Measurements from ENCODE around the gene ARHGEF18. TPM values are rescaled to one million over a fixed set of nuclear protein-coding genes. Genes with fewer than 3 reads are reported as not detected.

Gene ARHGEF18
- total and polyA plus RNA-seq, 5 donors: 7.6 to 13.3 (median 11.5) TPM

DNA sequence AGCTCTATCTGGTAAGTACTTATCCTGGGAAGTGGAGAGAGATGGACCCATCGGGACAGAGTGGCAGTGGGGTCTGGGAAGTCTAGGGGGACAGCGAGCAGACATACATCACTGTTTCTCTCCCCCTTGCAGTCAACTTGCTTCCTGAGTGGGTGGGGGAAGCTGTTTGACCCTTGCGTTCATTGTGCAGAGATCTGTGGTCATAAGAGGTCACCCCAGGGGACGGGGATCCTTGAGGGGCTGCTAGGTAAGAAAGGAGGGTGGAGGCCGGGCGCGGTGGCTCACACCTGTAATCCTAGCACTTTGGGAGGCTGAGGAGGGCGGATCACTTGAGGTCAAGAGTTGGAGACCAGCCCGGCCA is 474 bp downstream of the ARHGEF18 start:
- Histone ChIP-seq H3K9me3 (ENCODE audit: control insufficient read depth, low read length) (no peaks in the 10 kb centered on the region), H3K27me3 (ENCODE audit: control insufficient read depth, insufficient read depth) (no peaks in the 10 kb centered on the region), H3K4me1 (ENCODE audit: control insufficient read depth, insufficient read depth, low read length) (no peaks in the 10 kb centered on the region), H3K27ac (ENCODE audit: low read length) (no peak overlapping the region), H3K4me3 (ENCODE audit: low read length) (no peak overlapping the region)
- ATAC-seq: no peak
- no peak for DNase-seq
- WGBS: 78% methylated on average over 9 of the region's 9 CpGs
- intact Hi-C loops (cut with DNase I): loop anchor here in 1 of 4 donors (10.0 kb wide), 1 partner anchor 204 kb away; no protein-coding TSS in a partner anchor

DNA sequence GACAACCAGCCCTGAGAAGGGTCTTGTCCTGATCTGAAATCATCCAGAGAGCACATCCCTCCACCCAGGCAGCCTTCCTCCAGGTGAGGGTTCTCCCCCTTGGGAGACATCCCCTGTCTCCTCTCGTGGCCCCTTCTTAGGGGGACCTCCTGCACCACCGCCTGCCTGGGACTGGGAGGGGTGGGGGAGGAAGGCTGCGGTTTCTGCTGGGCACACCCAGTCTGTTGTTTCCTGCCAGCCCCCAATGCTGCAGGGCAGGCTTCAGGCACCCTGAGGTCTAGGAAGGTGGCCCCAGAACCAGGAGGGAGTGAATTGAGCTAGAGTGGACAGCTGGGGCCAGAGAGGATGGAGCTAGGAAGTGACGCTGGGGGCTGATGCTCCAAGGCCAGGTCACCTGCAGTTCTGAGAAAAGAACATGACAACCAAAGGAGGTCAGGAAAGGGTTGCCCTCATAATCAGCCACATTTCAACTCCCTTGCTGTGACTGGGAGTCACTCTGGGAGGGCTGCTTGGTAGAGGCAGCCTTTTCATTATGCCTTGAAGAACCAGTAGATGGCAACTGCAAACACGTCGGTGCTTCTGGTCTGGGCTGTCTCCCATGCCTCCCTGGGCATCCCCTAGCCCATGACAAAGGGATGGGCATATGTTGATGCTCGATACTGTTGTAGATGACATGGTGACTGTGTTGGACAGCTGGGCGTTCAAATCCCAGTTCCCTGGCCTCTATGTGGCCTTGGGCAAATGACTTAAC is 1.4 kb downstream of the ARHGEF18 start:
- Histone ChIP-seq H3K4me3 (ENCODE audit: low read length) (no peak overlapping the region), H3K27me3 (ENCODE audit: control insufficient read depth, insufficient read depth) (no peaks in the 10 kb centered on the region), H3K9me3 (ENCODE audit: control insufficient read depth, low read length) (no peaks in the 10 kb centered on the region), H3K4me1 (ENCODE audit: control insufficient read depth, insufficient read depth, low read length) (no peaks in the 10 kb centered on the region), H3K27ac (ENCODE audit: low read length) (no peak overlapping the region)
- 69% methylated on average over 8 of the region's 8 CpGs for WGBS
- no peak for DNase-seq
- ATAC-seq: peak in 1 of 2 donors; percentile 32
- intact Hi-C loops (cut with DNase I): loop anchor here in 3 of 4 donors (10.0 kb wide), 3 partner anchors 205 to 445 kb away; partner anchors contain the start of gene TRAPPC5 (in 1 of the 3)

DNA sequence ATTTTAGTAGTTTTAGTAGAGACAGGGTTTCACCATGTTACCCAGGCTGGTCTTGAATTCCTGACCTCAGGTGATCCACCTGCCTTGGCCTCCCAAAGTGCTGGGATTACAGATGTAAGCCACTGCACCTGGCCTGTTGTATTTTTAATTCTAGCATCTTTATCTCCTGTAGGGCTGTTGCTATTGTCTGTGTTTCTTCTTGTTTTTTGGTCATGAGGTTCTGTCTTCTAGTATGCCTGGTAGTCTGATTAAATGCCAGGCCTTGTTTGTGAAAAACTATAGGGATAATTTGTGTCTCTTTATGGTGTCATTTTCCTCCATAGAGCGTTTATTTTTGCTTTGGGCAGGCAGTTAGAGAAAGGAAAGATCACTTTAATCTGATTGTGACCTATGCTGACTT is 3.1 kb downstream of the ARHGEF18 start:
- no peak overlapping the region for H3K27ac ChIP-seq (ENCODE audit: low read length)
- intact Hi-C loops (cut with DNase I): loop anchor here in 2 of 4 donors (10.0 kb wide), 2 partner anchors 333 to 443 kb away; partner anchors contain the start of gene TRAPPC5 (in 1 of the 2)
- H3K4me1 ChIP-seq (ENCODE audit: control insufficient read depth, insufficient read depth, low read length): no peaks in the 10 kb centered on the region
- no peak overlapping the region for H3K4me3 ChIP-seq (ENCODE audit: low read length)
- ATAC-seq (no peak), DNase-seq (no peak)
- no peaks in the 10 kb centered on the region for H3K9me3 ChIP-seq (ENCODE audit: control insufficient read depth, low read length)
- H3K27me3 ChIP-seq (ENCODE audit: control insufficient read depth, insufficient read depth): no peaks in the 10 kb centered on the region
- WGBS: 85% methylated on average over 1 of the region's 1 CpG

DNA sequence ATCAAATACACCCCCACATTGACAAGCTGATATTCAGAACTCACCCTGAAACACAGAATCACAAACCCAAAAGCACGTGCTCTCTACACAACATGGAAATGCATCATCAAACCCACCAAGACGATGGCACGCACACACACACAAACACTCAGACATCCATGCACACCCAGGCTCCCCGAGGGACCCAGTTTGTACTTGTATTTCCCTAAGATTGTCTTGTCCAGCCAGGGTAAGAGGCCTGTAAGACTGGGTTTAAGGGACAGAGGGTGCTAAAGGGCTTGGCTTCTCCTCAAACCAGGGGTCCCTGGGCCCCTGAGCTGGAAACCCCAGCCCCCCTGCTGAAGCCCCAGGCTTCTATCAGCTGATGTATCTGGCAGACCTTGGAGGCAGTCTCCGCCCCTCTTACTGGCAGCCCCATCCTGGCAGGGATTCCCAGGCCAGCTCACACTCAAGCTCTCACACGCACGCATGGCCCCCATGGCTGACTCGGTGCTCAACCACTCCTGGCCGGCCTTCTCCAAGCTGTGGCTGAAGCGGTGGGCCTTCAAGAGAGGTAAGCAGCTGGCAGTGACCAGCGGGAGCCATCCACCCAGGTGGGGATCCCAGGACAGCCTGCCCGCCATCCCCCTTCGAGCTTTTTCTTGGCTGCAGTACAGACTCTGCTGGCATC is 6.5 kb downstream of the ARHGEF18 start:
- Histone ChIP-seq H3K27ac (ENCODE audit: low read length) (no peak overlapping the region), H3K27me3 (ENCODE audit: control insufficient read depth, insufficient read depth) (no peaks in the 10 kb centered on the region), H3K4me3 (ENCODE audit: low read length) (no peak overlapping the region), H3K4me1 (ENCODE audit: control insufficient read depth, insufficient read depth, low read length) (no peaks in the 10 kb centered on the region), H3K9me3 (ENCODE audit: control insufficient read depth, low read length) (no peaks in the 10 kb centered on the region)
- peak; percentile 27 to 67 (median 65) for DNase-seq
- peak; percentile 30 to 46 for ATAC-seq
- intact Hi-C loops (cut with DNase I): loop anchor here in 2 of 4 donors (5.0 to 10.0 kb wide), 3 partner anchors 330 to 442 kb away; partner anchors contain the start of gene TRAPPC5 (in 1 of the 2)
- WGBS: 65% methylated on average over 13 of the region's 13 CpGs

DNA sequence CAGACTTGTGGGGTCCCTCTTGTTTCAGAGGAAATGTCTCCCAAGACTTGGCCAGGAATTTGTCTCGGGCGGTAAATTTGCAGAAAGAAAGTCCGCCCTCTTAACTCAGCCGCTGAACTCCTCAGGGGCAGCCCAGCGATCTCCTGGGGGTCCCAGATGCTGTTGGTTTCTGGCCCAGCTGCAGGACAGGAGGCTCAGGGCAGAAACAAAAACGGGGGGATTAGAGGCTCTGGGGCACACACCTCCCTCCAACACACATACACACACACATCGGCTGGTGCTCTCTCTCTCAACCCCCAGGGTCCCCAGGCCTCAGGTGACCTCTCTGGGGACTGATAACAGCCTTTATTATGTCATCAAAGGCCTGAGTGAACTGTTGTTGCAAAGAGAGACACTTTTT is 7.1 kb downstream of the ARHGEF18 start:
- Histone ChIP-seq H3K4me1 (ENCODE audit: control insufficient read depth, insufficient read depth, low read length) (no peaks in the 10 kb centered on the region), H3K27me3 (ENCODE audit: control insufficient read depth, insufficient read depth) (no peaks in the 10 kb centered on the region), H3K9me3 (ENCODE audit: control insufficient read depth, low read length) (no peaks in the 10 kb centered on the region), H3K27ac (ENCODE audit: low read length) (no peak overlapping the region), H3K4me3 (ENCODE audit: low read length) (no peak overlapping the region)
- no peak for ATAC-seq
- WGBS: 48% methylated on average over 7 of the region's 7 CpGs
- DNase-seq: no peak
- intact Hi-C loops (cut with DNase I): loop anchor here in 2 of 4 donors (5.0 to 10.0 kb wide), 3 partner anchors 329 to 441 kb away; partner anchors contain the start of gene TRAPPC5 (in 1 of the 2)

DNA sequence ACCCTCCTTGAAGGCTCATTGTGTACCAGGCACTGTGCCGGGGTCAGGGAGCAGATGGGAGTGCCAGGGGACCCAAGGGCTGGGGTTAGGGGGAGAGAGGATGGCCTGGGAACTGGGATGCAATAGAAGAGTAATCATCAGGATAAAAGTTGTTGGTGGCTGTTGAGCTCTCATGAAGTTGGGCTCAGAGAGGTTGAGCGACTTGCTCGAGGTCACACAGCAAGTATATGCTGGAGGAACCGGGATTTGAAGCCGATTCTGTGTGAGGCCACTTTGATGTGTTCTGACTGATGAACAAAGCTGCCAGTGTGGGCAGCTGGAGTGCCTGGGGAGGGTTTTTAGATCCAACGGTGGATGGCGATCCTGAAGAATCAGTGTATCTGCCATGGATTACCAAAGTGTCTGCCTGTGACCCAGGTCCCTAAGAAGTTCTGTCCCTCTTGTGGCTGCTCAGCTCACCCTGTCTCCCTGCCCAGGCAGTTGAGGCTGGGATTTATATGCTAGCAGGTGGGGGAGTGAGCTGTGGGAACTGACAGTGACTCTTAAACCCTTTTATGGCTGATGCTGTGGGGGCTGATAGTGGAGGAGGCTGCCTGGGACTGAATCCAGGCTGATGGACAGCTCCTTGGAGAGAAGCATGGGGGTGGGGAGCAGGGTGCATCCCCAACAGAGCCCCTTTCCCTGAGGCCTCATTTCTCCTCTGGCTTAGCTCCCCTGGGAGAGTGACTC is 8.3 kb downstream of the ARHGEF18 start:
- DNase-seq (no peak), ATAC-seq (no peak)
- no peak overlapping the region for H3K4me3 ChIP-seq (ENCODE audit: low read length)
- intact Hi-C loops (cut with DNase I): loop anchor here in 2 of 4 donors (5.0 to 10.0 kb wide), 3 partner anchors 328 to 440 kb away; partner anchors contain the start of gene TRAPPC5 (in 1 of the 2)
- no peaks in the 10 kb centered on the region for H3K27me3 ChIP-seq (ENCODE audit: control insufficient read depth, insufficient read depth)
- no peaks in the 10 kb centered on the region for H3K4me1 ChIP-seq (ENCODE audit: control insufficient read depth, insufficient read depth, low read length)
- no peaks in the 10 kb centered on the region for H3K9me3 ChIP-seq (ENCODE audit: control insufficient read depth, low read length)
- 92% methylated on average over 7 of the region's 7 CpGs for WGBS
- H3K27ac ChIP-seq (ENCODE audit: low read length): no peak overlapping the region

DNA sequence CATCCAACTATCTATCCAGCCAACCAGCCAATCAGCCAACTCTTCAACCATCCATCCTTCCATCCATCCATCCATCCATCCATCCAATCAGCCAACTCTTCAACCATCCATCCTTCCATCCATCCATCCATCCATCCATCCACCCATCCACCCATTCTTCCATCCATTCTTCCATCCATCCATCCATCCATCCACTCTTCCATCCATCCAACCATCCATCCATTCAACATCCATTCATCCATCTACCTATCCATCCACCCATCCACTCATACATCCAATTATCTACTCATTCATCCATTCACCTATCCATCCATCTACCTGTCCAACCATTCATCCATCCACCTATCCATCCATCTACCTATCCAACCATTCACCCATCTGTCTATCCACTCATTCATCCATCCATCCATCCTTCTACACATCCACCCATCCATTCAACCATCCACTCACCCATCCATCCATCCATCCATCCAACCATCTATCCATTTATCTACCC is 9.4 kb downstream of the ARHGEF18 start:
- no peak for ATAC-seq
- no peak overlapping the region for H3K27ac ChIP-seq (ENCODE audit: low read length)
- intact Hi-C loops (cut with DNase I): loop anchor here in 2 of 4 donors (5.0 to 10.0 kb wide), 3 partner anchors 327 to 439 kb away; partner anchors contain the start of gene TRAPPC5 (in 1 of the 2)
- no peaks in the 10 kb centered on the region for H3K9me3 ChIP-seq (ENCODE audit: control insufficient read depth, low read length)
- no peaks in the 10 kb centered on the region for H3K27me3 ChIP-seq (ENCODE audit: control insufficient read depth, insufficient read depth)
- no peak overlapping the region for H3K4me3 ChIP-seq (ENCODE audit: low read length)
- H3K4me1 ChIP-seq (ENCODE audit: control insufficient read depth, insufficient read depth, low read length): no peaks in the 10 kb centered on the region
- no peak for DNase-seq

DNA sequence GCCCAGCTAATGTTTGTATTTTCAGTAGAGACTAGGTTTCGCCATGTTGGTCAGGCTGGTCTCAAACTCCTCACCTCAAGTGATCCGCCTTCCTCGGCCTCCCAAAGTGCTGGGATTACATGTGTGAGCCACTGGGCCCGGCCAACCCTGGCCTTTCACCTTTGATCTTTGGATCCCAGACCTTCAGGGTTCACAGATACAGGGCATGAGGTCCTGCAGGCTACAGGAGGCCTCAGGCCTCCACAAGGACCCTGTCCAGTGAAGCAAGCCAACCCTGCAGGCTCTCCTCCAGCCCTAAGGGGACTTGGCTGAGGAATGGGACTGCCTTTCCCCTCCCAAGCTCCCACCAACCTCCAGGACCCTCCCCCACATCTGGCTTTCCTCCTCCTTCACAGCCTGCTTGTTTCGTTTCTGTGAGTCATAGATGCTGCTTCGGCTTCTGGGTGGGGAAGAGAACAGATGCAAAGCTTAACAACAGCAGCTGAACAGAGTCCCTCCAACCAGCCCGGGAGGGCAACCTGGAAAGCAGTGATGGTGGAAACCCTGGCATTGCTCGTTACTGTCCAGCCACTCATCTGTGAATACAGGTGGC is 11.8 kb downstream of the ARHGEF18 start:
- ATAC-seq (no peak), DNase-seq (no peak)
- 67% methylated on average over 8 of the region's 8 CpGs for WGBS
- intact Hi-C loops (cut with DNase I): no loop called here
- H3K4me3 ChIP-seq (ENCODE audit: low read length): no peak overlapping the region
- no peaks in the 10 kb centered on the region for H3K27me3 ChIP-seq (ENCODE audit: control insufficient read depth, insufficient read depth)
- H3K9me3 ChIP-seq (ENCODE audit: control insufficient read depth, low read length): no peaks in the 10 kb centered on the region
- no peaks in the 10 kb centered on the region for H3K4me1 ChIP-seq (ENCODE audit: control insufficient read depth, insufficient read depth, low read length)
- no peak overlapping the region for H3K27ac ChIP-seq (ENCODE audit: low read length)

DNA sequence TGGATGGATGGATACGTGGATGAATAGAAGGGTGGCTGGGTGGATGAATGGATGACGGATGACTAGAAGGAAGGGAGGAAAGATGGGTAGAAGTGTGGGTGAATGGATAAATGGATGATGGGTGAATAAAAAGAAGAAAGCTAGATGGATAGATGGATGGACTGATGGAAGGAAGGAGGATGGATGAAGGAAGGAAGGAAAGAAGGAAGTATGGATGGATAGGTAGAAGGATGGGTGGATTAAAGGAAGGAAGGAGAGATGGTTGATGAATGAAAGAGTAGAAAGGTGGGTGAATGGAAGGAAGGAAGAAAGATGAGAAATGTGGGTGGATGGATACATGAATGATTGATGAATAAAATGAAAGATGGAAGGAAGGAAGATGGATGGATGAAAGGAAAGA is 14.5 kb downstream of the ARHGEF18 start:
- Histone ChIP-seq H3K9me3 (ENCODE audit: control insufficient read depth, low read length) (no peaks in the 10 kb centered on the region), H3K4me3 (ENCODE audit: low read length) (no peak overlapping the region), H3K27ac (ENCODE audit: low read length) (no peak overlapping the region), H3K27me3 (ENCODE audit: control insufficient read depth, insufficient read depth) (no peaks in the 10 kb centered on the region), H3K4me1 (ENCODE audit: control insufficient read depth, insufficient read depth, low read length) (no peaks in the 10 kb centered on the region)
- DNase-seq: no peak
- no peak for ATAC-seq
- intact Hi-C loops (cut with DNase I): no loop called here
- WGBS: 80% methylated on average over 2 of the region's 2 CpGs

DNA sequence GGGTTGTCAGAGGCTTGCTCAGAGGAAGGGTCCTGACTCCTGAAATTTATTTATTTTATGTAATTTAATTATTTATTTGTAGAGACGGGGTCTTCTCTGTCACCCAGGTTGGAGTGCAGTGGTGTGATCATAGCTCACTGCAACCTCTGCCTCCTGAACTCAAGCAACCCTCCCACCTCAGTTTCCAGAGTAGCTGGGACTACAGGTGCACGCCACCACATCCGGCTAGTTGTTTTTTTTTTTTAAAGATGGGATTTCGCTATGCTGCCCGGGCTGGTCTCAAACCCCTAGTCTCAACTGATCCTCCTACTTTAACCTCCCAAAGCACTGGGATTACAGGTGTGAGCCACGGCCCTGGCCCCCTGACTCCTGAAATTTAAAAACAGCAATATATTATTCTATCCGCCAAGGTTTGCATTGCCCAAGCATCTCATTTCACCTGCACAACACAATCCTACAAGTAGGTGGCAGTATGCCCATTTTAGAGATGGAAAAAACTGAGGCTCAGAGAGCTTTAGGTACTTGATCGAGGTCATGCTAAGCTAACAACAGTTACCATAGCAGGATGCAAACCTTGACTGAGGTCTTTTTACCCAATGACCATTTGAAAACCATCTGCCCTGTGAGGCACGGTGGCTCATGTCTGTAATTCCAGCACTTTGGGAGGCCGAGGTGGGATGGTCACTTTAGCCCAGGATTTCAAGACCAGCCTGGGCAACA is 18.1 kb downstream of the ARHGEF18 start:
- Histone ChIP-seq H3K4me1 (ENCODE audit: control insufficient read depth, insufficient read depth, low read length) (no peaks in the 10 kb centered on the region), H3K27me3 (ENCODE audit: control insufficient read depth, insufficient read depth) (no peaks in the 10 kb centered on the region), H3K9me3 (ENCODE audit: control insufficient read depth, low read length) (no peaks in the 10 kb centered on the region), H3K4me3 (ENCODE audit: low read length) (no peak overlapping the region), H3K27ac (ENCODE audit: low read length) (no peak overlapping the region)
- intact Hi-C loops (cut with DNase I): no loop called here
- WGBS: 82% methylated on average over 10 of the region's 10 CpGs
- ATAC-seq (no peak), DNase-seq (no peak)
